ENCODE data around the gene OBSL1. TPM values are rescaled to one million over a fixed set of nuclear protein-coding genes. Genes with fewer than 3 reads are reported as not detected.

The OBSL1 gene
- total and polyA plus RNA-seq, 4 donors = 53.3 to 178 (median 146) TPM

DNA sequence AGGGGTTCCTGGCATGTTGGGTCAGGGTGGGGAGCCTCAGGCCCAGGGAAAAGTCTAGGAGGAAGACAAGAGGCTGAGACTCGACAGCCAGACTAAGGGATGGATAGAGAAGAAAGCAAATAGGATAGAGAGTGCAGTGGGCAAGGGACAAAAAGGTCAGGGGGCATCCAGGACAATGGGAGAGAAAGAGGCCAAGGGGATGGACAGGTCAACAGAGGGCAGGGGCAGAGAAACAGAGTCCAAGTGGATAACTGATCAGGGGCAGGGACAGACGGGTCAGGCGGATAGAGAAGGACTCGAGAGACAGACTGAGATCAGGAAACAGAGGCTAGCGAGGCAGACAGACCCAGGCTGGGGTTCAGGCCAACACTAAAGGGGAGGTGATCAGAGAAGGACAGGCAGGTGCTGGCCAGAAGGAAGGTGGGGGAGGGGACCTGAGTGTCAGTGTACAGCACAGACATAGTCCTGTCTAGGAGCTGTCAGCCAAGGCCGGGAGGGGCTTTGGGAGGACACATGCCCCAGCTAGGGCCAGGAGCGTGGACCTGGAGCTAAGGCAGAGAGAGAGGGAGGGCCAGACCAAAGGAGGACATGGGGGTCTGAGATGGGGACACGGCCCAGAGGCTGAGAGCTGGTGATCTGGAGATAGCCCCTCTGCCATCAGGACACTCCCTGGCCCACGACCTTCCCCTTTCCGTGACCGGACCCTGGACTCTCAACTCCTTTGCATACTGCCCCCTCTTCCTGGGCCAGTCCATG lies 44.8 kb downstream of the OBSL1 start:
- no peak overlapping the region for H3K4me3 ChIP-seq (ENCODE audit: low read depth, low read length)
- WGBS (ENCODE audit: insufficient coverage) = 70% methylated on average over 10 of the region's 11 CpGs
- H3K36me3 ChIP-seq (ENCODE audit: control insufficient read depth, insufficient read depth, low read length) = no peaks in the 10 kb centered on the region
- H3K27ac ChIP-seq (ENCODE audit: low read depth, low read length) = no peak overlapping the region
- H3K4me1 ChIP-seq (ENCODE audit: control insufficient read depth, insufficient read depth, low read length) = peaks cover 53% of the 10 kb centered on the region
- H3K27me3 ChIP-seq (ENCODE audit: control insufficient read depth, insufficient read depth, low read length) = peaks cover 19% of the 10 kb centered on the region
- DNase-seq (ENCODE audit: low read depth in 4 of 6, low spot score in 6 of 6) = no peak
- H3K9me3 ChIP-seq (ENCODE audit: control insufficient read depth, insufficient read depth, low read length) = no peaks in the 10 kb centered on the region

DNA sequence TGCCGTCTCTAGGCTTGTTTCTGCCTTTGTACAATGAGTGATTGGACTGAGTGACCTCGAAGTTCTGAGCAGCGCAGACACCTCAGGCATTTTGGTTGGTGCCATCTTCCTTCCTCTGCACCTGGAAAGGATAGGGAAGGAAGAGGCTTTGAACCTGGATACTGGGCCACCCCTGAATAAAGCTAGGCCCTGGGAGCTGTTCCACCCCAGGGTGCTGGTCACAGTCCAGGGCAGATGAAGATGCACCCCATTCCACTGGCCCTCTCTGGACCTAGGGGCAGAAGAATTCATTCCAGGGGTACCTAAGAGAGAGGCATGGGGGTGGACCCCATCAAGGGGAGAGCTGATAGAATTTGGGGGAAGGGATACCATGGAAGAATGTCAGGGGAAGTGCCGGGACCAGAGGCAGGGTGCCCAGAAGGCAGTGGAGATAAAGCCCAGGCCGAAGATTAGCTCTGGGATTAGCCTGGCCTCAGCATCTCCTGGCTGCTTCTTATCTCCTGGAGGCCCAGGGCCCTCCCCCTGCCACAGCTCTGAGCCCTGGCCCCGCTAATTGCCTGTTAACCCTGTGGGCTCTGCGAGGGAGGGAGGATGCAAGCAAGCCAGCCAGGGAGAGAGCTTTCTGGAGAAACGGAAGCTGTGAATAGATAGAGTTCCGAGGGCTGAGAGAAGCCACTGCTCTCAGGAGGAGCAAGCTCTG lies 45.7 kb downstream of the OBSL1 start:
- Histone ChIP-seq H3K4me1 (ENCODE audit: control insufficient read depth, insufficient read depth, low read length) (peaks cover 62% of the 10 kb centered on the region), H3K9me3 (ENCODE audit: control insufficient read depth, insufficient read depth, low read length) (no peaks in the 10 kb centered on the region), H3K27me3 (ENCODE audit: control insufficient read depth, insufficient read depth, low read length) (peaks cover 19% of the 10 kb centered on the region), H3K4me3 (ENCODE audit: low read depth, low read length) (no peak overlapping the region), H3K36me3 (ENCODE audit: control insufficient read depth, insufficient read depth, low read length) (no peaks in the 10 kb centered on the region), H3K27ac (ENCODE audit: low read depth, low read length) (no peak overlapping the region)
- no peak for DNase-seq (ENCODE audit: low read depth in 4 of 6, low spot score in 6 of 6)
- 66% methylated on average over 7 of the region's 9 CpGs for WGBS (ENCODE audit: insufficient coverage)

DNA sequence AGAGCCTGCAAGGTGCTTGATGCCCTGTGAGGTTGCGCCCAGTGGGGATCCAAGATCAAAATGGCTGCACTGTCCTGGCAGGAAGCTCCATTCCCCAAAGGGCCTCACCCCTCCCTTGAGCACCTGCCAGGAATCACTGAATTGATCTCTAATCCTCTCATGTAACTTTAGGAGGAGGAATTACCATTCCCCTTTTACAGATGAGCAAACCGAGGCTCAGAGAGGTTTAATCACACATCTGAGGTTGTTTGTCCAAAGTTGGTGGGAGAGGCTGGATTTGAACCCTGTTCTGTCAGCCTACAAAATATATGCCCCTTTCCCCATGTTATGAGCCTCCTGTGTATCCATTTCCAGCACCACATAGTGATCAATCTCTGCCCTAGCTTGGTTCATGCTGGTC lies 46.5 kb downstream of the OBSL1 start:
- no peaks in the 10 kb centered on the region for H3K9me3 ChIP-seq (ENCODE audit: control insufficient read depth, insufficient read depth, low read length)
- H3K4me1 ChIP-seq (ENCODE audit: control insufficient read depth, insufficient read depth, low read length) = peaks cover 64% of the 10 kb centered on the region
- H3K36me3 ChIP-seq (ENCODE audit: control insufficient read depth, insufficient read depth, low read length) = peaks cover 4% of the 10 kb centered on the region
- no peak for DNase-seq (ENCODE audit: low read depth in 4 of 6, low spot score in 6 of 6)
- H3K27me3 ChIP-seq (ENCODE audit: control insufficient read depth, insufficient read depth, low read length) = peaks cover 14% of the 10 kb centered on the region
- H3K27ac ChIP-seq (ENCODE audit: low read depth, low read length) = no peak overlapping the region
- 100% methylated on average over 1 of the region's 2 CpGs for WGBS (ENCODE audit: insufficient coverage)
- H3K4me3 ChIP-seq (ENCODE audit: low read depth, low read length) = no peak overlapping the region

DNA sequence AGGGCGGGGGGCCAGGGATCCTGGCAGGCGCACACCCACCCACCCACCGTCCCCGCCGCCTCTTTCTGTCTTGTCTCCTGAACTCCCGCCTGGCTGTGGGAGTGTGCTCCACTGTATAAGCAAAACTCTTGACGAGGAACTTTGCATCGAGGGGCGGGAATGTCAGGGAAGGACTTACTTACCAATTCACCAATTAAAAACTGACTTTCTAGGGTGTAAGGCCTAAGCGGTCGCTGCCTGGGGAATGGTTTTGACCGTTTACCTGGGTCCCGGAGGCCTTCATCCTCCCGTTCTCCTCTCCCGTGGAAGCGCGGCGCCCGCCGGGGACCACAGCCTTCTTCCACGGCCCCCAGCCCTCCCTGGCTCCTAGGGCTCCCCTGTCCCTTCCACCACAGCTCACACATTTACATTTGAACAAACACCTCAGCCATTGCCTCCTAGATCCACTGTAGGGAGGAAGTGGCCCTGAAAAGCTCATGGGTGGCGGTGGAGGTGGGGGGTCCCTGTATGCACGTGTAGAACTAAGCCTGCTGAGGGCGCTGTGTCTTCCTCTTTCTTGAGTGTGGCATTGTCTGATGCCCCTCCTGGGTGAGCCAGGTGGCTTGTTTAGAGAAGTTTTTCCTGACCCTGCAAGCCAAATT lies 48.2 kb downstream of the OBSL1 start:
- Histone ChIP-seq H3K4me1 (ENCODE audit: control insufficient read depth, insufficient read depth, low read length) (peaks cover 74% of the 10 kb centered on the region), H3K27ac (ENCODE audit: low read depth, low read length) (no peak overlapping the region), H3K36me3 (ENCODE audit: control insufficient read depth, insufficient read depth, low read length) (peaks cover 4% of the 10 kb centered on the region), H3K9me3 (ENCODE audit: control insufficient read depth, insufficient read depth, low read length) (no peaks in the 10 kb centered on the region), H3K4me3 (ENCODE audit: low read depth, low read length) (peak overlapping the region; percentile 16), H3K27me3 (ENCODE audit: control insufficient read depth, insufficient read depth, low read length) (peaks cover 3% of the 10 kb centered on the region)
- DNase-seq (ENCODE audit: low read depth in 4 of 6, low spot score in 6 of 6) = peak in 1 of 6 donors; percentile 57
- 28% methylated on average over 21 of the region's 24 CpGs for WGBS (ENCODE audit: insufficient coverage)

DNA sequence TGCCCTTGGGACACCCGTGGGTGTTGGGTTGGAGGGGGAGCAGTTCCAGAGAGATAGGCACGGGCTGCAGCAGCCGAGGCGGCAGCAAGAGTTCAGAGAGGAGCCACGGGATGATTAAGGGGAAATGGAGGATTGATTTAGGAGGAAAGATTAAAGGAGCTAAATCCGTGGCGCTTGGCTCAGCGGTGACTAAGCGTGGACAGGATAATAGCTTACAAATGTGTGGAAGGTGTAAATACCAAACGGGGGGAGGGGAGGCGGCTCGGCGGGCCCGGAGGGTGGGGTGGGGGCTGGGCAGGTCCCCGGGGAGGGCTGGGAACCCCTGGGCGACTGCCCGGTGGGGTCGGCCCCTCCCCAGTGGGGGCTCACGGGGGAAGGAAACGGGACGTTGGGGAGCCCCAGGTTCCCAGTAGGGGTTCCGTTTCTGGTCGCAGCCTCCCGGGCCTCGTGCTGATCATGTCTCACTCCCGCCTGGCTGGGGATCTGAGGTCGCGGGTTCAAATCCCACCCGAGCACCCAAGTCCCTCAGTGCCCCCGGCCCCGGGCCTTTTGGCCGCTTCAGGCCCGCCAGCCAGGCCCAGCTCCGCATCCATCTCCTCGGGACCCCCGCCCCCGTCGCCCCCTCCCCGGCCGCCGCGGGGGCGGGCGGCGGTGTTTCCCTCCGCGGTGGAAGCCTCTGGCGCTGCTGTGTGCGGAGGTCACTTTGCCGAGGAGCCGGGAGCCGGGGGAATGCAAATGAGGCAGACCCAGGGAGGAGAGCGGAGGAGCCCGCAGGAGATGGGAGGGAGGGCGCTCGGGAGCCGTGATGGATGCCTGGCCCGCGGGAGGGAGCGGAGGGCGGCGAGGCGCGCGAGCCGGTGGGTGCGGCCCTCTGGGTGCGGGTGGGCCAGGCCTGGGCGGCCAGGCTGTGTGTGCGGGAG lies 49.0 kb downstream of the OBSL1 start:
- no peaks in the 10 kb centered on the region for H3K9me3 ChIP-seq (ENCODE audit: control insufficient read depth, insufficient read depth, low read length)
- H3K4me3 ChIP-seq (ENCODE audit: low read depth, low read length) = peak overlapping the region; percentile 16
- peak overlapping the region; percentile 25 for H3K27ac ChIP-seq (ENCODE audit: low read depth, low read length)
- DNase-seq (ENCODE audit: low read depth in 4 of 6, low spot score in 6 of 6) = peak in 2 of 6 donors; percentile 78 to 85
- 2% methylated on average over 60 of the region's 70 CpGs for WGBS (ENCODE audit: insufficient coverage)
- peaks cover 79% of the 10 kb centered on the region for H3K4me1 ChIP-seq (ENCODE audit: control insufficient read depth, insufficient read depth, low read length)
- peaks cover 4% of the 10 kb centered on the region for H3K36me3 ChIP-seq (ENCODE audit: control insufficient read depth, insufficient read depth, low read length)
- H3K27me3 ChIP-seq (ENCODE audit: control insufficient read depth, insufficient read depth, low read length) = peaks cover 3% of the 10 kb centered on the region

DNA sequence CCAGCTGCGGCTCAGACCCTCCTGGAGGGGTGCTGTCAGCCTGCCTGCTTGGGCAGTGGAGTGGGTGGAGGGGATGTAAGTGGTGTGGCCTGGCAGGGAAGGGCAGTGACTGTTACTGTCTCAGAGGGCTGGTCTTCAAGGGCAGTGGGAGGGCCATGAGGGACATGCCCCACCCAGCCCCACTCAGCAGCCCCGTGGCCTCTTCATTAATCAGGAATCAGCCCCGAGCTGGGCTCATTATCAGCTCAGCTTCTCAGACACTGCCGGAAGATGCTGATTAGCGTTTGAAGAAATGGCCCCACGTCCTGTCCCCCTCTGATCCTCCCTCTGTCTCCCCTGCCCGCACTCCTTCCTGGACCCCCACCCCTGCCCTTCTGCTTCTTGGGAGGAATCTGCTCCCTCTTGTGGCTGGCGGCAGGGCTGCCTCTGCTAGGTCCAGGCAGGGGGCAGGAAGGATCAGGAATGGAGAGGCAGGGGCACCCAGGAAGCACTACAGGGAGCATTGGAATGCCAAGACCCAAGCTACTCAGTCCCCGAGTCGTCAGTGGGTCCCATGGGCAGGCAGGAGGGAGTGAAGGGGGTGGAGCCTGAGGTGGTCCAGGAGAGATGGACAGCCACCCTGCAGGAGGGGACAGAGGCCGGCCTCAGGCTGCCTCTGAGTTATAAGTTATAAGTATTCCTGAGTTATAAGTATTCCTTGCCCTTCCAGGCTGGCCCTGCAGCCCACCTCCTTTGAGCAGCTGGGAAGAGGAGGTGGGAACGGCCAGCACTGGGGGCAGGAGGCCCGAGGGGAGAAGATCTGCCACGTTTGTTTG lies 50.1 kb downstream of the OBSL1 start:
- H3K36me3 ChIP-seq (ENCODE audit: control insufficient read depth, insufficient read depth, low read length) = peaks cover 4% of the 10 kb centered on the region
- 16% methylated on average over 13 of the region's 14 CpGs for WGBS (ENCODE audit: insufficient coverage)
- peaks cover 6% of the 10 kb centered on the region for H3K27me3 ChIP-seq (ENCODE audit: control insufficient read depth, insufficient read depth, low read length)
- peaks cover 79% of the 10 kb centered on the region for H3K4me1 ChIP-seq (ENCODE audit: control insufficient read depth, insufficient read depth, low read length)
- no peak overlapping the region for H3K4me3 ChIP-seq (ENCODE audit: low read depth, low read length)
- peak overlapping the region; percentile 25 for H3K27ac ChIP-seq (ENCODE audit: low read depth, low read length)
- no peaks in the 10 kb centered on the region for H3K9me3 ChIP-seq (ENCODE audit: control insufficient read depth, insufficient read depth, low read length)
- peak in 2 of 6 donors; percentile 62 to 67 for DNase-seq (ENCODE audit: low read depth in 4 of 6, low spot score in 6 of 6)

DNA sequence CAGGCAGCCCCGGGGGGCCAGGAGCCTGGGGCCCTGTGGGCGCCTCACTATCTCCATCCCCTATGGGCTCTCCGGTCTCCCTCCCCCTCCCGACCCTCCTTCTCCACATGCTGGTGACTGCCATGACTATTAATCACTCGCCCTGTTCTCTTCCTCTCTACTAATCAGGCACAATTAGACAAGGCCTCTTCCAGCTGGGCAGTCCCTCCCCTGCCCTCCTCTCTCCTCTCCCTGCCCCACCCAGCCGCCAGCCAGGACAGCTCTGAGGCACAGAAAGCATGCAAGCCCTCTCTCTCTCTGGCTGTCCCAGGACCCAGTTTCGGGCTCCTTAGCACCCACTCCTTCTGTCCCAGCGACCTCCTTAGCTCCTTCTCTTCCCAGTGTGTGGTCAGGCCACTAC lies 51.3 kb downstream of the OBSL1 start:
- peaks cover 6% of the 10 kb centered on the region for H3K27me3 ChIP-seq (ENCODE audit: control insufficient read depth, insufficient read depth, low read length)
- WGBS (ENCODE audit: insufficient coverage) = 40% methylated on average over 8 of the region's 8 CpGs
- H3K27ac ChIP-seq (ENCODE audit: low read depth, low read length) = peak overlapping the region; percentile 25

DNA sequence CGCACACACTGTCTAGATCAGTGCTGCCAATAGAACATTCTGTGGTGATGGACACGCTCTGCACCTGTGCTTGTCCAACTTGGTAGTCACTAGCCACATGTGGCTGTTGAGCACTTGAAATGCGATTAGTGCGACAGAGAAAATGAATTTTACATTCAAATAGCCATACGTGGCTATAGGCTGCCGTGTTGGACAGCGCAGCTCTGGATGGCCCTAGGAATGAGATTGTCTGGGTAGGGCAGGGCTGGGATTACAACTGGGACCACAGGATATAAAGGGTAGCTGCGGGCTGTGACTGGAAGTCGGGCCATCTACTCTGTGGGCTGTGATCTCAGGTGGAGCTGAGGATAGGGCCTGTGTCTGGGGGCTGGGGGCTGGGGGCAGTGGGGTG lies 51.8 kb downstream of the OBSL1 start:
- 95% methylated on average over 9 of the region's 9 CpGs for WGBS (ENCODE audit: insufficient coverage)
- Histone ChIP-seq H3K4me3 (ENCODE audit: low read depth, low read length) (no peak overlapping the region), H3K4me1 (ENCODE audit: control insufficient read depth, insufficient read depth, low read length) (peaks cover 88% of the 10 kb centered on the region), H3K36me3 (ENCODE audit: control insufficient read depth, insufficient read depth, low read length) (peaks cover 6% of the 10 kb centered on the region), H3K27me3 (ENCODE audit: control insufficient read depth, insufficient read depth, low read length) (peaks cover 8% of the 10 kb centered on the region), H3K27ac (ENCODE audit: low read depth, low read length) (no peak overlapping the region), H3K9me3 (ENCODE audit: control insufficient read depth, insufficient read depth, low read length) (no peaks in the 10 kb centered on the region)
- DNase-seq (ENCODE audit: low read depth in 4 of 6, low spot score in 6 of 6) = no peak

More for the DNA sequence above, 51.3 kb downstream of the OBSL1 start:
- H3K36me3 ChIP-seq (ENCODE audit: control insufficient read depth, insufficient read depth, low read length) = peaks cover 4% of the 10 kb centered on the region
- peaks cover 82% of the 10 kb centered on the region for H3K4me1 ChIP-seq (ENCODE audit: control insufficient read depth, insufficient read depth, low read length)
- H3K4me3 ChIP-seq (ENCODE audit: low read depth, low read length) = no peak overlapping the region
- no peaks in the 10 kb centered on the region for H3K9me3 ChIP-seq (ENCODE audit: control insufficient read depth, insufficient read depth, low read length)
- DNase-seq (ENCODE audit: low read depth in 4 of 6, low spot score in 6 of 6) = peak in 1 of 6 donors; percentile 32
